NCI-H2107 (cell line): ENCODE measurements around the gene ZFP90.

Experiments used
- DNase-seq: peaks from one replicate; lab custom pipeline; 2025; lab: John Stamatoyannopoulos, UW

The ZFP90 gene

GRCh38 chr16:68590201-68590994 is 51.3 kb downstream of the ZFP90 start:
- DNase-seq: no peak

- no peak for DNase-seq
Observed at GRCh38 chr16:68592466-68593337, 53.6 kb downstream of the ZFP90 start.

GRCh38 chr16:68596266-68596665 is 57.2 kb downstream of the ZFP90 start:
- DNase-seq: no peak

- DNase-seq: no peak
Observed at GRCh38 chr16:68599586-68599985, 60.5 kb downstream of the ZFP90 start.

- no peak for DNase-seq
Observed at GRCh38 chr16:68605746-68606145, 66.7 kb downstream of the ZFP90 start.

GRCh38 chr16:68607443-68607842 is 68.4 kb downstream of the ZFP90 start:
- no peak for DNase-seq

GRCh38 chr16:68608330-68608729 is 69.2 kb downstream of the ZFP90 start:
- no peak for DNase-seq

GRCh38 chr16:68612996-68613395 is 73.9 kb downstream of the ZFP90 start:
- no peak for DNase-seq

- no peak for DNase-seq
Observed at GRCh38 chr16:68617734-68618133, 78.6 kb downstream of the ZFP90 start.
